ENCODE data around the gene TTC12. TPM values are rescaled to one million over a fixed set of nuclear protein-coding genes. Genes with fewer than 3 reads are reported as not detected.

Gene TTC12
- total and polyA plus RNA-seq, 9 of the 15 experiments (the other 6 are each of a cell fraction or from before 2014, with no cell fraction given), result 5.1 to 19.9 (median 13.4) TPM

DNA sequence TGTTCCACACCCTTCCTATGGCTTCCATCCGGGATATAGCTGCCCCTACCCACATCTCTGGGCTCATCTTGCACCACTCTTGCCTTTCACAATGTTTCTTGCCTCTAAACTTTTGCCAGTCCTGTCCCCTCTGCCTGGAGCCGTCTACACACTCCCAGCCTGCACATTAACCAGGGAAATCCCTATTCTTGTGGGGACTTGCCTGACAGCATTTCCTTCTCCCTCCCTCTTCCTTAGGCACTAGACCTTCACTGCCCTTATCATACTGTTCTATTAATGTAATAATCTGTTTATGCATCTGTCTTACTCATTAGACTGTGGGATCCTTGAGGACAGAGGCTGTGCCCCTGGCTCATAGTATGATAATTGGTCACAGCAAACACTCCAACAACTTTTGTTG is 5.8 kb upstream of the TTC12 start (continued):
- TF ChIP-seq PYGO2 (tag; IDR thresholded peaks at IDR 0.05) (no peak), GATAD2B (IDR thresholded peaks at IDR 0.05; ENCODE audit: borderline replicate concordance) (no peak), POLR2AphosphoS2 (IDR thresholded peaks at IDR 0.05; ENCODE audit: low read length) (no peak), SMARCA4 (IDR thresholded peaks at IDR 0.05) (no peak), POU5F1 (IDR thresholded peaks at IDR 0.05; ENCODE audit: borderline replicate concordance, low read depth, low read length, partially characterized antibody) (no peak)
- TF ChIP-seq, protein P1, sequence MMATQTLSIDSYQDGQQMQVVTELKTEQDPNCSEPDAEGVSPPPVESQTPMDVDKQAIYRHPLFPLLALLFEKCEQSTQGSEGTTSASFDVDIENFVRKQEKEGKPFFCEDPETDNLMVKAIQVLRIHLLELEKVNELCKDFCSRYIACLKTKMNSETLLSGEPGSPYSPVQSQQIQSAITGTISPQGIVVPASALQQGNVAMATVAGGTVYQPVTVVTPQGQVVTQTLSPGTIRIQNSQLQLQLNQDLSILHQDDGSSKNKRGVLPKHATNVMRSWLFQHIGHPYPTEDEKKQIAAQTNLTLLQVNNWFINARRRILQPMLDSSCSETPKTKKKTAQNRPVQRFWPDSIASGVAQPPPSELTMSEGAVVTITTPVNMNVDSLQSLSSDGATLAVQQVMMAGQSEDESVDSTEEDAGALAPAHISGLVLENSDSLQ (IDR thresholded peaks at IDR 0.05), result no peak

DNA sequence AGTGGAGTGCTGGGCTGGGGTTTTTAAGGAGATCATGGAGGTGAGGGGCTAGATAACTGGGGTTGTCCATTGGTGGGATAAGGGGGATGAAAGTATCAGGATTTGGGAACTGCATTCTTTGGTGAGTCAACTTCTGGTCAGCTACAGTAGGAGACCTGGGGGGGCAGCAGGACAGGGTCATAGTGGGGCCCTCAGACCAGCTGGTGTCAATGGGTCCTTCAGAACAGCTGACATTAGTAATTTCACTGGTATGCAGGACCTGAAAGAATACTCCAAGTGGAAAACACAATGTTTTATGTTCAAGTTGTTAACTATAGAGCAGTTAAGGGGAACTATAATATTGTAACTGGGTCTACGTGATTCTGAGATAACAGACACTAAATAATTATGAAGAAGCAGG is 2.8 kb upstream of the TTC12 start:
- BruUV-seq (replicated peaks), result no TSS peak
- Histone ChIP-seq H3K27ac (ENCODE audit: extremely low read depth, low read depth, low read length) (no peak overlapping the region), H4K20me1 (replicated peaks; ENCODE audit: control insufficient read depth, insufficient read depth, low read length) (no peaks in the 10 kb centered on the region), H3K27me3 (ENCODE audit: control insufficient read depth in 2 of 2, insufficient read depth in 2 of 2, low read length in 2 of 2) (peaks cover 5 to 16% of the 10 kb centered on the region in 2 experiments; a peak in 3 of 5 replicates), H3K4me1 (replicated peaks in 1 of 2; ENCODE audit: control insufficient read depth in 2 of 2, insufficient read depth in 2 of 2, low read length in 2 of 2) (peaks cover 5 to 8% of the 10 kb centered on the region in 2 experiments; a peak in 4 of 5 replicates), H3K79me2 (ENCODE audit: control insufficient read depth, insufficient read depth, low read length) (peaks cover 6% of the 10 kb centered on the region; the same call in 2 of the 3 replicates), H3K9ac (ENCODE audit: insufficient read depth in 1 of 2, low read depth in 2 of 2, low read length in 2 of 2) (no peak overlapping the region), H3K4me2 (ENCODE audit: insufficient read depth, low read length) (no peak overlapping the region), H3K9me1 (ENCODE audit: control insufficient read depth, insufficient read depth, low read length) (no peaks in the 10 kb centered on the region), H3K36me3 (ENCODE audit: control insufficient read depth, insufficient read depth, low read length) (no peaks in the 10 kb centered on the region), H2AFZ (ENCODE audit: low read depth, low read length) (no peak overlapping the region), H3K9me3 (replicated peaks; ENCODE audit: control insufficient read depth, insufficient read depth, low read depth, low read length) (no peaks in the 10 kb centered on the region), H3K4me3 (no peak overlapping the region)
- no peak for ATAC-seq
- POLR2A ChIA-PET, result interaction anchor here (0.5 to 0.7 kb wide), 2 partner anchors 109 to 229 kb away, joined by 3 read pairs; no protein-coding TSS in a partner anchor
- in situ Hi-C loops (cut with MboI), result loop anchor here (25.0 kb wide), 2 partner anchors 226 to 951 kb away; no protein-coding TSS in a partner anchor
- FAIRE-seq, result no peak
- intact Hi-C loops (cut with micrococcal nuclease), result no loop called here
- no peak for DNase-seq (ENCODE audit: extremely low read depth in 1 of 4, low spot score in 3 of 4)
- CTCF ChIA-PET (ENCODE audit: low intra/inter-chr PET ratio), result no interaction called here
- TF ChIP-seq BACH1 (tag; IDR thresholded peaks at IDR 0.05) (no peak), ELF1 (tag; IDR thresholded peaks at IDR 0.05) (no peak), COPS2 (conservative IDR thresholded peaks at IDR 0.05) (no peak), DIDO1 (tag; IDR thresholded peaks at IDR 0.05; ENCODE audit: low read depth) (no peak), SAFB2 (IDR thresholded peaks at IDR 0.05; ENCODE audit: borderline replicate concordance, low read depth, low read length, severe bottlenecking) (no peak)
- TF ChIP-seq, protein P2, sequence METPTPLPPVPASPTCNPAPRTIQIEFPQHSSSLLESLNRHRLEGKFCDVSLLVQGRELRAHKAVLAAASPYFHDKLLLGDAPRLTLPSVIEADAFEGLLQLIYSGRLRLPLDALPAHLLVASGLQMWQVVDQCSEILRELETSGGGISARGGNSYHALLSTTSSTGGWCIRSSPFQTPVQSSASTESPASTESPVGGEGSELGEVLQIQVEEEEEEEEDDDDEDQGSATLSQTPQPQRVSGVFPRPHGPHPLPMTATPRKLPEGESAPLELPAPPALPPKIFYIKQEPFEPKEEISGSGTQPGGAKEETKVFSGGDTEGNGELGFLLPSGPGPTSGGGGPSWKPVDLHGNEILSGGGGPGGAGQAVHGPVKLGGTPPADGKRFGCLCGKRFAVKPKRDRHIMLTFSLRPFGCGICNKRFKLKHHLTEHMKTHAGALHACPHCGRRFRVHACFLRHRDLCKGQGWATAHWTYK (CRISPR knock-in tag; IDR thresholded peaks at IDR 0.05), result no peak
- WGBS (ENCODE audit: insufficient coverage, low coverage, missing lambda C conversion rate), result 24% methylated on average over 1 of the region's 1 CpG
